Adrenal gland (tissue), 12 donors: ENCODE results near the gene PAX5. TPM values are rescaled to one million over a fixed set of nuclear protein-coding genes. Genes with fewer than 3 reads are reported as not detected.

Source experiments
- DNase-seq, 7 donors: peaks; one replicate each; pipeline ENCODE4 v3.0.0-alpha.2; 2019 to 2020
- H3K27ac ChIP-seq, 5 donors: fragments of 200-600 bp; sonication (generic) in 4 of 5; 1 replicate in 3 of 5; 2 replicates in 2 of 5; pipeline versions ENCODE4 v1.5.1 to v1.8.0; 2016 to 2020; ENCODE audit warnings: mild to moderate bottlenecking in 1 of 5
- H3K27me3 ChIP-seq: fragments of 200-600 bp; 2 replicates; pipeline ENCODE4 v1.8.0; 2021
- H3K36me3 ChIP-seq, 2 donors: fragments of 200-600 bp; replicated peaks in 1 of 2; 1 replicate in 1 of 2; 2 replicates in 1 of 2; pipeline versions ENCODE4 v1.5.1 to v1.8.0; 2018 to 2022
- H3K4me1 ChIP-seq, 2 donors: fragments of 200-600 bp; replicated peaks in 1 of 2; 1 replicate in 1 of 2; 2 replicates in 1 of 2; pipeline versions ENCODE4 v1.5.1 to v1.8.0; 2018 to 2021
- H3K4me3 ChIP-seq, 4 donors: fragments of 200-600 bp; sonication (generic) in 3 of 4; one replicate each; pipeline ENCODE4 v1.5.1; 2016 to 2018
- H3K9me3 ChIP-seq, 3 donors: fragments of 200-600 bp; sonication (generic) in 1 of 3; replicated peaks in 1 of 3; 1 replicate in 2 of 3; 2 replicates in 1 of 3; pipeline versions ENCODE4 v1.5.1 to v1.8.0; 2016 to 2021
- CTCF ChIP-seq, 6 experiments: fragments of 450-650 bp in 4 of 6; fragments of 200-600 bp in 2 of 6; sonication (generic) in 1 of 6; IDR thresholded peaks; 1 replicate in 5 of 6; 2 replicates in 1 of 6; pipeline versions ENCODE4 v1.5.1 to v1.8.0; 2016 to 2021; ENCODE audit warnings: antibody characterized with exemption in 6 of 6, mild to moderate bottlenecking in 2 of 6, moderate library complexity in 1 of 6
- POLR2A ChIP-seq, 2 donors: fragments of 450-650 bp; IDR thresholded peaks; one replicate each; pipeline ENCODE4 v1.6.1; 2017; ENCODE audit warnings: antibody characterized with exemption in 2 of 2, mild to moderate bottlenecking in 2 of 2, moderate library complexity in 1 of 2
- WGBS, 4 donors: extraction: QIAGEN DNeasy Blood & Tissue Kit in 2 of 4; methylation state at CpG; one replicate each; pipeline versions ENCODE4 v1.1.5 to v1.1.7; 2013 to 2017; 5-methylcytosine and 5-hydroxymethylcytosine counted together
- intact Hi-C, 2 donors: fragments of 100-400 bp; cut with DNase I; formaldehyde crosslinking; loops; one replicate each; pipeline versions ENCODE4 v1.14.1 to v1.15.0; 2022 to 2023
- polyA plus RNA-seq, 3 donors: library from polyadenylated mRNA; stranded (reverse); fragments of 200-250 nt in 2 of 3; fragments of 350-450 nt in 1 of 3; fragmentation: Illumina TruSeq in 1 of 3; extraction: RNeasy Lipid Tissue Mini Kit (QIAGEN cat#74804) in 1 of 3; gene quantifications; one replicate each; pipeline ENCODE4 v1.2.3, GENCODE V29; 2013 to 2014
- total RNA-seq, 9 donors: library from RNA; depleted of rRNA in 4 of 9; stranded (reverse); fragments of >200 nt in 4 of 9; fragments of 120-200 nt in 1 of 9; fragmentation: NEBNext Ultra II Directional in 1 of 9; extraction: Animal tissue kit (Norgen Biotek cat#: 25700) in 1 of 9; gene quantifications; one replicate each; pipeline versions ENCODE4 v1.1.0 to v1.2.4, GENCODE V29; 2013 to 2023
- donor health status: healthy with polysubstance abuse.
- donor health status: Bipolar disorder and iron deficiency.
- donor health status: DM: yes; HTN: yes; CAD: no.
- donor health status: DM: no; HTN: no; CAD: no.
- donor health status: DM: no; HTN: no; CAD: no.
- donor health status: DM: yes; HTN: yes; CAD: no.

The PAX5 gene
- total and polyA plus RNA-seq, 12 donors, result under 0.01 to 0.22 (median 0.09) TPM; not detected in 6

GRCh38 chr9:37033141-37033540, 927 bp downstream of the PAX5 start:
- intact Hi-C loops, result no loop called here

GRCh38 chr9:37032713-37033112, 1.4 kb downstream of the PAX5 start:
- Histone ChIP-seq H3K27ac (no peak overlapping the region), H3K9me3 (no peaks in the 10 kb centered on the region), H3K27me3 (peaks cover 93% of the 10 kb centered on the region), H3K36me3 (no peaks in the 10 kb centered on the region), H3K4me3 (no peak overlapping the region), H3K4me1 (peaks cover 12 to 40% of the 10 kb centered on the region in 2 donors)
- TF ChIP-seq CTCF (IDR thresholded peaks at IDR 0.05), result no peak
- TF ChIP-seq POLR2A (IDR thresholded peaks at IDR 0.05), result no peak
- intact Hi-C loops, result no loop called here
- WGBS, 4 donors, result 52 to 80% (median 55%) methylated on average over 1 to 3 of the region's 3 CpGs
- DNase-seq, result no peak

More at GRCh38 chr9:37033141-37033540, 927 bp downstream of the PAX5 start:
- peaks cover 93% of the 10 kb centered on the region for H3K27me3 ChIP-seq
- whole genome bisulfite sequencing, 4 donors, result 42 to 58% (median 53%) methylated on average over 5 to 6 of the region's 6 CpGs
- no peak for DNase-seq
- H3K36me3 ChIP-seq, result no peaks in the 10 kb centered on the region
- peaks cover 14 to 40% of the 10 kb centered on the region in 2 donors for H3K4me1 ChIP-seq
- TF ChIP-seq CTCF (IDR thresholded peaks at IDR 0.05) (no peak), POLR2A (IDR thresholded peaks at IDR 0.05) (no peak)
- H3K9me3 ChIP-seq, result no peaks in the 10 kb centered on the region
- no peak overlapping the region for H3K27ac ChIP-seq
- H3K4me3 ChIP-seq, result no peak overlapping the region

GRCh38 chr9:37031902-37032301, 2.2 kb downstream of the PAX5 start:
- Histone ChIP-seq H3K27ac (no peak overlapping the region), H3K4me1 (peaks cover 9 to 40% of the 10 kb centered on the region in 2 donors), H3K36me3 (no peaks in the 10 kb centered on the region), H3K27me3 (peaks cover 94% of the 10 kb centered on the region), H3K4me3 (no peak overlapping the region), H3K9me3 (no peaks in the 10 kb centered on the region)
- 20 to 29% (median 22%) methylated on average over 6 of the region's 6 CpGs for WGBS, 4 donors
- DNase-seq, result no peak
- intact Hi-C loops, result no loop called here
- TF ChIP-seq POLR2A (IDR thresholded peaks at IDR 0.05) (no peak), CTCF (IDR thresholded peaks at IDR 0.05) (no peak)

- H3K9me3 ChIP-seq, result no peaks in the 10 kb centered on the region
- peaks cover 94% of the 10 kb centered on the region for H3K27me3 ChIP-seq
- no peak for DNase-seq
- 27 to 46% (median 38%) methylated on average over 4 of the region's 4 CpGs for WGBS, 4 donors
- H3K36me3 ChIP-seq, result no peaks in the 10 kb centered on the region
- H3K4me1 ChIP-seq, result peaks cover 11 to 40% of the 10 kb centered on the region in 2 donors
- intact Hi-C loops, result no loop called here
- H3K4me3 ChIP-seq, result no peak overlapping the region
- H3K27ac ChIP-seq, result no peak overlapping the region
- TF ChIP-seq POLR2A (IDR thresholded peaks at IDR 0.05) (no peak), CTCF (IDR thresholded peaks at IDR 0.05) (no peak)
These were observed 3.0 kb downstream of the PAX5 start for GRCh38 chr9:37031081-37031480.
